Bone marrow (tissue), 2 donors: Measurements from ENCODE around the gene CPN1.
"Not testable (repeated sequence)": the region's sequence is repeated elsewhere in the genome, so short reads cannot be mapped to it uniquely, and the experiment has no call there.

Experiments
- DNase-seq, 2 donors: peaks; one replicate each; lab custom pipeline; 2025; lab: John Stamatoyannopoulos, UW

Gene CPN1

DNA sequence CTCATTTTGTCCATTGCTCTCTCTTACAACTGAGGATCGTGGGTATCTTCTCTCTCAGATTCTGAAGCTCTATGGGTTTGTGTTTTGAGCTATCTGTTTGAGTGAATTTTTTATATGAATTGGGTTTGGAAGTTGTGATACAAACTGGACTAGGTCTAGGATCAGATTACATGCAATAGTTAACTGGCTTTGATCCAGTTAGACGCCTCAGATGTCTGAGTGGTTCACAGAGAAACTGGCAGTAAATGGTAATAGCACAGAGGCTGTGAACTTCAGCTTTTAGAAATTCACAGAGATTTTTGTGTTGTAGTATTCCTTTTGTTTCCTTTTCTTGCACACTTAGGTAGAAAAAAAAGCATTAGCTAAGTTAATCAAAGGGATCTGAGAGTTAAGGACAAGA, 59.3 kb downstream of the CPN1 start:
- DNase-seq = no peak

DNA sequence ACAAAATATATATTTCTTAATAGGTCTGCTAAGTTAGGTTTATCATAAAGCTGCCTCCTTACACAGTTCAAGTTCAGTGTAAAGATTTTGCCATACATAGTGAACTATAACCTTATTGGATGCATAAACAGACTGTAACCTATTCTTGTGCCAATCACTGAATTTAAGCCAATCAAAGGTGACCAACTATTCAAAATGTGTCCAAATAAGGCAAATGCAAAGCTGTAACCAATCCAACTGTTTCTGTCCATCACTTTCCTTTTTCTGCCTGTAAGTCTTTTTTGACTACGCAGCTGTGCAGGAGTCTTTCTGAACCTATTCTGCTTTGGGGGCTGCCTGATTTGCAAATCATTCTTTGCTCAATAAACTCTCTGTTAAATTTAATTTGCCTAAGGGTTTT, 60.3 kb downstream of the CPN1 start:
- DNase-seq = no peak

DNA sequence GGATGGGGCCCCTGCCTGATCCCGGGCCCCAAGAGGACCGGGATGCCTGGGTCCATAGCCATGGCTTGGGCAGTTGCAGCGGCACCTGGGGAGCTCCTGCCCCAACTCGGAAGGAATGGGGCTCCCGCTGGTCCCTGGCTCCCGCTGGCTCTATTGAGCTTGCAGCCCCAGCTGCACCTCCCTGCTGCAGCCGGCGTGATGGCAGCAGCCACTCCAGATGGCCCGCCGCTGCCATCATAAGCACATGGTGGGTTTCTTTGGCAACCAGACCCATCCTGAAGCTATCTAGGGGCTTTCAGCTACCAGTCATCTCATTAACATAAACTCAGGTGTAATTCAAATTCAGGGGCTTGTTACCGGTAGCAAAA, 60.8 kb downstream of the CPN1 start:
- no peak for DNase-seq

DNA sequence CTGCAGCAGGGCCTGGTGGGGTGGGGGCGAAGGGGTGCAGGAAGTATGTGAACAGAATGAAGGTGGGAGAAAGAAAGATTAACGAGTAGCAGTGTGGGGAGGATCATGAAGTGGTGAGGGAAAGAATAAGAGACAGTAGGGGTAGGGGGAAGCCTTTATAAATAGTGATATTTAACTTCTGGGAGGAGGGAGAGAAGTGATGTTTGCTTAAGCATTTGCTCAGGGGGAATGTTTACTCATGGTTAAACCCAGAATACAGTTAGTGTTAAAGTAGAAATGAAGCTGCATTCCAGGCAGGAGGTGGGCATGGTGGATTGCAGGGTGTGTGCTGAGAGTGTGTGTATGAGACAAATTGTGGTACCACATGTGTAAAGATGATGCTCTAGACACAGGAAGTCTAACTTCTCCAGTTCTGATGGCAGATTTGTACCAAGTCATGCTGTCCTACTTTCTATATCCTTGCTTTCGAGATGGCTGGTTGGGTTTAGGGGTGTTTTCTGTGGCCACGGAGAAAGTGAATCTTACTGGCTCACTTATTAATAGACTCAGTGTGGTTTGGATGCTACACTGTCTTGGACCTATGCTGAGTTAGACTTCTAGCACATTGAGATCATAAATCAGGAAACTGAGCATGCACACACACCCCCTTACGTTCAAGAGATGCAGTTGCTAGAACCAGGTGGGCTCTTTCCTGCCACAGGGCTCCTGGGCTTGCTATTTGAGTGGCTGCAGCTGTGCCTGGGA, 61.4 kb downstream of the CPN1 start:
- DNase-seq = no peak

DNA sequence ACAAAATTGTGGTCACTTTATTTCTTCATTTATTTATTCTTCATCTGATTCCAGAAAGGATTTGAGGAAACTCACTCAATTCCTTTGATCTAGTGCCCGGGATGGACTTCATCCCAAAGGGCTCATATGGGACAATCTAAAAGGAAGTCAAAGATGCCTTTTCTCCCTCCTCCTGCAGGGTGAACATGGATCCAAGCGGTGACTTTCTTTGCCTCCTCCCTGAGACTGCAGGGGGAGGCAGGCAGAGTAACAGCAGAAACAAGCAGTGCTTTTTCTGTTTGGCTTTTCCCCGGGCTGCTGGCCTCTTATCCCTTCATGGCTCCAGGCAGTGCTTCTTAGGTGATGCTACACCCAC, 61.9 kb downstream of the CPN1 start:
- no peak for DNase-seq

DNA sequence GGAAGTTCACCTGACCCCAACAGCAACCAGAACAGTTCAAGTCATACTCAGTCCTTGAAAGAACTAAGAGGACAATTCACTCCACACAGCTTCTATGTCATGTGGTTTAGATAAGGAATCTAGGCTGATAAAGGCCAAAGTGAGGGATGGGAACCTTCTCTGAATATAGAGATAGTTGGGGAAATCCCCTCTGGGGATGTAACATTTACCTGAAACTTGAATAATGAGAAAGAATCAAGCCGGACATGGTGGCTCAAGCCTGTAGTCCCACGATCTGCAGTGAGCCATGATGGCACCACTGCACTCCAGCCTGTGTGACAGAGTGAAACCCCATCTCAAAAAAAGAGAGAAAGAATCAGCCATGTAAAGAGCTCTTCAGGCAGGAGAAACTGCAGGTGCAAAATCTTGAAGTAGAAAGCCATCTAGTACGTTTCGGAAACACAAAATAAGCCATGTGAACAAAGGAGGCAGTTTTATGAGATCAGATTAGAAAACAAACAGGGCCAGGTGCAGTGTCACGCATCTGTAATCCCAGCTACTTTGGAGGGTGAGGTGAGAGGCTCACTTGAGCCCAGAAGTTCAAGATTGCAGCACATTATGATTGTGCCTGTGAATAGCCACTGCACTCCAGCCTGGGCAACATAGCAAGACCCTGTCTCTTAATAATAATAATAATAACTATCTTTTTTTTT, 67.5 kb downstream of the CPN1 start:
- DNase-seq = no peak

DNA sequence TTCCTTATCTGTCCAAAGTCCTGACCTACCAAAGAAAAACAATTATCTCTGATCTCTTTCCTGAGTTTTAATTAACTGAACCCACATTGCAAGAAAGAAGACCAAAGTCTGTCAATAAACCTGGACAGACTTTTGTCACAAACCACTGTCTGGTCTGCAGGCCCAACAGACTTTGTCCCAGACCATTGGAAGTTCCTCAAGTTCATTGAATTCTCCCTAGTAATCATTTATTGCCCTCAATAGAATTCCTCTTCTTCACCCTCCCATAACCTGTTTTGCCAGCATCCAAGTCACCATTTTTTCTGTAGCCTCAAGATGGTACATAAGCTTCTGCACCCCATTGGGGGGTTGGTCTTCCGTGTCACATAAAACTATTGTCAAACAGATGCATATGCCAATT, 68.0 kb downstream of the CPN1 start:
- DNase-seq = no peak

DNA sequence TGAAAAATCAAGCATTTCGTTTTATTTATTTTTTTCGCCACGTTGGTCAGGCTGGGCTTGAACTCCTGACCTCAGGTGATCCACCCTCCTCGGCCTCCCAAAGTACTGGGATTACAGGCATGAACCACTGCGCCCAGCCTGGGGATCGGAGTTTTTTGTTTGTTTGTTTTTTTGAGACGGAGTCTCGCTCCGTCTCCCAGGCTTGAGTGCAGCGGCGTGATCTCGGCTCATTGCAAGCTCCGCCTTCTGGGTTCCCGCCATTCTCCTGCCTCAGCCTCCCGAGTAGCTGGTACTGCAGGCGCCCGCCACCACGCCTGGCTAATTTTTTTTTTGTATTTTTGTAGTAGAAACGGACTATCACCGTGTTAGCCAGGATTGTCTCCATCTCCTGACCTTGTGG, 69.8 kb downstream of the CPN1 start:
- DNase-seq = not testable (repeated sequence)

DNA sequence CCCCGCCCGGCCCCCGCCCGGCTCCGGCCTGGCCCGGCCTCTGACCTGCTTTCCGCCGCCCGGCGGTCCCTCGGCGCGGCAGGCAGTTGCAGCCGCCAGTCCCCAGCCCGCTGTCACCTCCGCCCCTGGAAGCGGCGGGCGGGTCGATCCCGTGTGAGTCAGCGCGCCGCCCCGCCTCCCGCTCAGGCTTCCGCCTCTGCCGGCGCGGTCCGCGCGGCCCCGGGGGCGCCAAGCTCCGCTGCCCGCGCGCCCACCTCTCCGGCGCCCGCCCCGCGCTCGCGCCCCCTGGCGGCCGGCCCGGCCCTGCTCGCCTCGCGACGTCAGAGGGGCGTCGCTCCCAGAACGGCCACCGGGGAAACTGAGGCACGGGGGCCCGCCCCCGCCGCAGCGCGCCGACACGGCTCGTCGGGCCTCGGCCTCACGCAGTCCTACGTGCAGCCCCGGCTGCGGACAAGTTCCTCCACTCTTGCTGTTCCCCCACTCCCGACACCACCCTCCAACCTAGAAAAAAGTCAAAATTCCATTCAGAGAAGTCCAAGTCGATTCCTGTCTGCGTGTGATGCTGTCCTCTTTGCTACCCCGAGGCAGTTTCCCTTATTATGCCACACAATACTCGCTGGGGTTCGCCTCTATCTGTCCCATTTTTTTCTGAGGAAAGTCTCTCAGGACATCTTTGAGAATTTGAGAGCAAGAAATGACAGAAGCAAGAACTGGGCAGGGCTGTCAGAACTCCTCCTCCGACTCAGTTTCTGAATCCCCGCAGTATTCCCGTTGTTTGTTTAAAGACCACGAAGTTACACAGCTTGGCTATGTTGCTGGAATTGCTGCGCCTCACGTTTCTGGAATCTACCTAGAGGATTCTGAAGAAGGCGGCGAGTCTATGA, 71.6 kb downstream of the CPN1 start, which contains the start of gene DNMBP:
TSS of gene DNMBP (minus strand) at position 155 of the 884 bp plus-strand sequence. CDS start 37,823 bp downstream, outside the sequence.
- DNase-seq = peak; percentile 42 to 66

DNA sequence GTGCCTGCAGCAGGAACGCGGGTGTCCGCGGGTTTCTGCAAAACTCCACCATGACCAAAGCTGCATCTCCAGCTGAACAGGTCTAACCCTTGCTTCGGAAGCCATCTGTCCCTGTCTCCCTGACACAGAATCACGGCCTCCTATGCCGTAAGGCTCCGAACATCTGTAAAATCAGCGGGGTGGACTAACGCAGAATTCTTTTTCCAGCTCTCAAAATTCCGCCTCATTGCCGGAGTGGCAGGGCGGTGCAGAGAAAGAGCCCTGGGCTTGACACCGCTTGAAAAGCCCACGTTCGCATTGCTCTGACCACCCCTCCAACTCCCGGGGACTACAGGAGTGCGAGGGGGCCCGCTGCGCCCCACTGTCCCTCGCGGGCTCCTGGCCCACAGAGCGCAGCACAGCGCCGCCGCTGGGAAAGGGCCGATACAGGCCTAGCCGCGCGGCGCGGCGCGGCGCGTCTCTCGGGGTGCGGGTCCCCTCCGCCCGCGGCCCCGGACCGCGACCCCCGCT, 72.3 kb downstream of the CPN1 start:
- peak; percentile 25 to 66 for DNase-seq

DNA sequence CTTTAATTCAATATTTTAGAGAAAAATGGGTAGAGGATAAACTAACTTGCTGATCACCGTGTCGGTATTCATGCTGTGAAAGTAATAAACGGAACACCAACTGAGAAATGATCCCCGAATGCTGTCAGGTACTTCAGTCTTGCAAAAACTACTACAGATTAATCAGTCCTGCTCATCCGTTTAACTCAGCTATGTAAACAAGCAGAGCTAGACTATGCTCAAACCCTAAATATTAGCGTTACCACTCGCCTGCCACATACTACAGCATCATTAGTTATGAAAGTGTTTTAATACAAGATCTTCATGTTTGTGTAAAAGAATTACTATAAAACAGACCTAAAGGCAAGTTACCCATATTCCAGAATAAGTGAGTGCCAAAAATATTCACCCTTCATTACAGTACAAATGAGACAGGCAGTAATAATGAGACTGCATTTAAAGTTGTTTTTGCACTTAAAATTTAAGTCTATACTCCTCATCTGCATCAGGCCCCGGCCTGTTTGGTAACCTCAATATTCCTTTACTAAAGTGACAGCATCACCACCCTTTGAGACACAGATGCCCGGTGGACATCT, 72.9 kb downstream of the CPN1 start:
- no peak for DNase-seq

DNA sequence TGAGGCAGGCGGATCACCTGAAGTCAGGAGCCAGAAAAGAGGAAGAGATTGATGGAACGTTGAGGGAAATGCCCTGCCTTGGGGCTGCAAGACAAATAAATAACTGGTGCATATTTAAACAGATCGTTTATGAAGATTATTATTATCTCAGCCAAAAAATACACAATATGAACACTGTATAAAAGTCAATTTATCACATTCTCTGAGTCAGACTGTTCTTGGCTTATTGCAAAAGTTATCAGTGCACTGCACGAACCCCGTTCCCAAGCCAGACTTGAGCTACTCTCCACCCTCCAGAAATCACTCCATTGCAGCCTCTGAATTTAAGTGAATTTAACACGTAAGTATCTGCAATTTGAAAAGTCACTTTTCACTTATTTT, 73.5 kb downstream of the CPN1 start:
- DNase-seq = no peak

DNA sequence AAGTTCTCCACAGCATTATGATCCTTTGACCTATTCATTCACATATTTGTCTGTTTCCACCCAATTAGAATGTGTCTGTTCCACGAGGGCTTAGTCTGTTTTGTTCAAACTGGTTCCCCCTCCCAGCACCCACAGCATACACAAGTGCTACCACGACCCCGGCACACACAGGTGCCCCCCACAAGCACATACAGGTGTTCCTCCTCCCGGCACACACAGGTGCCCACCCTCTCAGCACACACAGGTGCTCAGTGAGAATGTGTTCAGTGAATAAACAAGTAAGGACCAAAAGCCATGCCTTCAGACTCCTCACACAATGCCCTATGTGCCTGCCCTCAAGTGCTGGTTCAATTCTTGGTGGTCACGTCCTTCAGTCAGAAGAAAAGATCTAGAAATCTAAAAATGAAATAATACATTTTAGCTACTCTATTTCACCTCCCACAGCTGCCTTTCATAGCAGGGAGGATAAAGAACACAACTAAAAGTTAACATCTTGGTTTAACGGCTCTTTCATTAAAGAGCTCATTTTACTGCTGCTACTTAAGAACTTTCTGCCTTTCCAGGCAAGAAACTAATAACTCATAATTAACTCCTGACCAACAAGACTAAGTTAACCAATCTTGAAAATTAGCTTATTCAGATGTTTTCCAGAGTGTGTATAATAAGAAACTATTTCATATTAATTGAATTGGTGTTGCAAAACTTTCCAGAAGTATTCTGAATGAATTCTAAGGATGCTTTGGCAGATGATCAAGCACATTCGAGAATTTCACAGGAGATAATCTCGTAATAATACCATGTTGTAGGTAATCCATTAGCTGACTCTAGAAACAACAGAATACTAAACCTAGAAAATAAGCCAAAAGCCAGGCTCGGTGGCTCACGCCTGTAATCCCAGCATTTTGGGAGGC, 74.2 kb downstream of the CPN1 start:
- no peak for DNase-seq

DNA sequence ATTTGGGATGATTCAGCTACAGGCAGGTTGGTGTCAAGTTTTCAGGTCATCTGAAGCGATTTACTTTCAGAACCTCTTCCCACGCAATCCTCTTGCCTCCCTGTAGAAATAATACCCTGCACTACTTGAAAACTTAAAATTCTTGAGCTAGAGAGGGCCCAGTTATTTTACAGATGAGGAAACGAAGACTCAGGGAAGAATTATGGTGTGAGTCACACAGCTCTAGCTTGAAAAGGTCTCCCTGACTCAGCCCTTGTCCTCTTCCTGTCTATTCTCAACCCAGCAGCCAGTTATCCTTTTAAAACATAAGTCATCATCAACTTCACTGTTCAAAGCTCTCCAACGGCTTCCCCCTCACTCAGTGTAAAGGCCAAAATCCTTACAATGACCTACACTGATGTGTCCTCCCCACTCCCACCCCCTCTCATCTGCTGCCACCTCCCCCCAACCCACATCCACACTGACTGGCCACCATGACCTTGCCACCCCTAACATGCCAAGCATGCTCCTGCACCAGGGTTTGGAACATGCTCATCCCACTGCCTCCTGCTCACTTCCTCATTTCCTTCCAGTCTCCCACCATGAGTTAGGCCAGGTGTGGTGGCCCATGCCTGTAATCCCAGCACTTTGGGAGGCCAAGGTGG, 75.3 kb downstream of the CPN1 start:
- peak; percentile 18 to 92 for DNase-seq

DNA sequence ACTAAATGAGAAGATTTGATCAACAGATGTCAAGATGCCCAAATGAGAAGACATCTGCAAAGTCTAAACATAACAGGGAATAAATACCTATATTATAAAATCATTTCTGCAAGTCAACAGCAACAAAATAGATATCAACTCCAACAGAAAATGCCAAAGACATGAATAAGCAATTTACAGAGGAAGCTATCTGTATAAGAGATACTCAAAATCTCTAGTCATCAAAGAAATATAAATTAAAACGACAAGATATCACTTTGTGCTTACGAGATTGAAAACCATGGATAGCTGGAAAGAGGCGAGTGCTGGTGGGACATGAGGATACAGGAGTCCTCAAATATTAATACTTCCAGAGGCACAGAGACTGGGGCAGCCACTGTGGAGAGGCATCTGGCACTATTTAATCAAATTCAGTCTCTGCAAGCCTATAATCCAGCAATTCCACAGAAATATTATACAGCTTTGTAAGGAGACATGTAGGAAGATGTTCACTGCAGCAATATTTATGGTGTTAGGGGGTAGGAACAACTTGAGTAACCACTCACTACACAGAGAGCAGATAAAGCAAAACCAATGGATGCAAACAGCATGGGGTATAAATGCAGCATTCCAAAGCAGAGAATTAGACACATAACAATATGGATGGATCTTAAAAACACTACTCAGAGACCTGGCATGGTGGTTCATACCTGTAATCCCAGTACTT, 76.7 kb downstream of the CPN1 start:
- no peak for DNase-seq

DNA sequence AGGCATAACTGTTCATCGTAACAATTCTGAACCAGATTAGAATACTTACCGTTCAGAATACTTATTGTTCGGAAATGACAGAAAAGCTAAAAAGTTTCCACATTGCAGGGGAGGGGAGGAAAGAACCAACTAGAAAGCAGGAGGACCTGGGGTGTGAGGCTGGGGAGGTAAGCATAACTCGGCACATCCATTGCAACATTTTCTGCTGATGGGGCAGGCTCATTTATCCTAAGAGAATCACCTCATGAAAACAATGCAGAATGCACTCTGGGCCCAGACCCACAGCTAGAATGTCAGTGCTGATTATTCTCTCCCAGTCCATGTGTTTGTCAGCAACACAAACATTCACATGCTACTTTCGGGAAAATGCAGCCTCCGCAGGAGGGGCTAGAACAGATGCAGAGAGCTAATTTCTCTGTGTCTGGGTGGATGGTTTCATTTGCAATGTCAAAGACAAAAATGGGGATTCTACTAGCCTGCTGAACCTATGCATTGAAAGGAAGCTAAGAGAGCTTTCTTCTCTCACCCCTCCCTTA, 81.5 kb downstream of the CPN1 start:
- DNase-seq = no peak

DNA sequence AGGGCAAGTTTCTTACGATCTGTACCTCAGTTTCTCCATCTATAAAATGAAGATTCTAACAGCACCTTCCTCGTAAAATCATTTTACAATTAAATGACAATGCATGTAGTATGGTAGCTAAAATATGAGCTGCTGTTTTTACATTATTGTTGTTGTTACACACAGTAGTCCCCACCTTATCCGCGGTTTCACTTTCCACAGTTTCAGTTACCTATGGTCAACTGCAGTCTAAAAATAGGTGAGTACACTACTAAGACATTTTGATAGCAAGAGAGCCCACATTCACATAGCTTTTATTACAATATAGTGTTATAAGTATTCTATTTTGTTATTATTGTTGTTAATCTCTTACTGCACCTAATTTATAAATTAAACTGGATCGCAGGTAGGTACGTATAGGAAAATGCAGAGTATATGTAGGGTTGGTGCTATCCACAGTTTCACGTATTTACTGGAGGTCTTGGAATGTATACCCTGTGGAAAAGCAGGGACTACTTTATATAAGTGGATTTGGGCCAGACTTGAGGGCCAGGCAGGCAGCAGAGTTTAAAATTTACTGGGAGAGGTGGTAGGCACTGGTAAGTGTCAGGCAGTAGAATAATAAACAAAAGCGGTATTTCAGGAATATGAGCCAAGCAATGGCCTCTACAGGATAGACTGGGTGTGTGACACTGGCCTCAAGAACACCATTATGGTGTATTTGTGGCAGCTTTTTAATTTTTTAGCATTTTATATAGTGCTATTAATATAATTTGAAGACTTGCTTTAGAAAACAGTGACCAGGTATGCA, 82.2 kb downstream of the CPN1 start:
- no peak for DNase-seq

DNA sequence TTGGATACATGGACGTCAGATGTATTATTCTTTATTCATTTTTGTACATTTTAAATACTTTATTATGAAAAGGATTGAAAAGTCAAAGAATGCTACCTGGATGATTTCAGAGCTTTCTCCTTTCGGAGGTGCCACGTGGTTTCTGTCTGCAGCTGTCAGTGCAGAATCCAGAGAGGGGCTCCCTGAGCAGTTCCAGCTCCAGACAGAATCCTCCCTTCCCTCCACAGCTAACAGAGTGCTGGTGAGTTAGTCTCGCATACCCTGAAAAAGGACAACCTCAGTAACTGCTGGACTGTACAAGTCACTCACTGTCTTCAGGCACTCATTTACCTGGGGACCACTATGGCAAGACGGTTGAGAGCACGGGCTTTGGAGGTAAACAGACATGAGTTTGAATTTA, 82.8 kb downstream of the CPN1 start:
- no peak for DNase-seq
